T-helper 9 cell (primary cell): ENCODE results near the gene CDKN2A.
"Not testable (repeated sequence)": the region's sequence is repeated elsewhere in the genome, so short reads cannot be mapped to it uniquely, and the experiment has no call there.

Source experiments
- DNase-seq: peaks from one replicate; pipeline ENCODE4 v3.0.0-alpha.2; 2020

Gene CDKN2A

DNA sequence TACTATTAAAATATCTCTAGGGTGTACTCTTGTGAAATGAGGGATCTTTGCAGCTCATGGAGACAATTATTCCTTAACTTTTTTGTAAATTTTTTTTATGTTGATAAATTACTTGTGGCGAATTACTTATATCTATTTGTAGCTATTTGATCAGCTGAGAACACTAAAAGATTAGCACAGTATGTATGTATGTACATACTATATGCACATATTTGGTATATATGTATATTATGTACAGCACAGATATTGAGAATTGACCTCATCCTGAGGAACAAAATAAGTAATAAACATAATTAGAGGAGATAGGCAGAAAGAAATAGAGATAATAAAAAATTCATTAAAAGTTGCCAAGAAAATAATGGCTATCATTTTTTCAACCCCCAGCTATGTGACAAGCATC is 11.8 kb downstream of the CDKN2A start:
- no peak for DNase-seq

DNA sequence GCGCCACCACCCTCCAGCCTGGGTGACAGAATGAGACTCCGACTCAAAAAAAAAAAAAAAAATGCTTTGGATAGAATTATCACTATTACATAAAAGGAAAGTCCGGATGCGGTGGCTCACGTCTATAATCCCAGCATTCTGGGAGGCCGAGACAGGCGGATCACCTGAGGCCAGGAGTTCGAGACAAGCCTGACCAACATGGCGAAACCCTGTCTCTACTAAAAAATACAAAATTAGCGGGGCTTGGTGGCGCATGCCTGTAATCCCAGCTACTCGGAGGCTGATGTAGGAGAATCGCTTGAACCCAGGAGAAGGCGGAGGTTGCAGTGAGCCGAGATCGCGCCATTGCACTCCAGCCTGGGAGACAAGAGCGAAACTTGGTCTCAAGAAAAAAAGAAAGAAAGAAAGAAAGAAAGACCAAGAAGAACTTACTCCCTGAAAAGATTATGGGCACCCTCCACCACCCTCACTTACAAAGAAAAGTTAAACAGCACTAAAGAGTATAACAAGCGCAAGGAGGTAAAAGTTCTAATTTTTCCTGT is 17.8 kb downstream of the CDKN2A start:
- no peak for DNase-seq

DNA sequence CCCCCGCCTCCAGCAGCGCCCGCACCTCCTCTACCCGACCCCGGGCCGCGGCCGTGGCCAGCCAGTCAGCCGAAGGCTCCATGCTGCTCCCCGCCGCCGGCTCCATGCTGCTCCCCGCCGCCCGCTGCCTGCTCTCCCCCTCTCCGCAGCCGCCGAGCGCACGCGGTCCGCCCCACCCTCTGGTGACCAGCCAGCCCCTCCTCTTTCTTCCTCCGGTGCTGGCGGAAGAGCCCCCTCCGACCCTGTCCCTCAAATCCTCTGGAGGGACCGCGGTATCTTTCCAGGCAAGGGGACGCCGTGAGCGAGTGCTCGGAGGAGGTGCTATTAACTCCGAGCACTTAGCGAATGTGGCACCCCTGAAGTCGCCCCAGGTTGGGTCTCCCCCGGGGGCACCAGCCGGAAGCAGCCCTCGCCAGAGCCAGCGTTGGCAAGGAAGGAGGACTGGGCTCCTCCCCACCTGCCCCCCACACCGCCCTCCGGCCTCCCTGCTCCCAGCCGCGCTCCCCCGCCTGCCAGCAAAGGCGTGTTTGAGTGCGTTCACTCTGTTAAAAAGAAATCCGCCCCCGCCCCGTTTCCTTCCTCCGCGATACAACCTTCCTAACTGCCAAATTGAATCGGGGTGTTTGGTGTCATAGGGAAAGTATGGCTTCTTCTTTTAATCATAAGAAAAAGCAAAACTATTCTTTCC is 19.3 kb downstream of the CDKN2A start:
- peak; percentile 29 for DNase-seq

DNA sequence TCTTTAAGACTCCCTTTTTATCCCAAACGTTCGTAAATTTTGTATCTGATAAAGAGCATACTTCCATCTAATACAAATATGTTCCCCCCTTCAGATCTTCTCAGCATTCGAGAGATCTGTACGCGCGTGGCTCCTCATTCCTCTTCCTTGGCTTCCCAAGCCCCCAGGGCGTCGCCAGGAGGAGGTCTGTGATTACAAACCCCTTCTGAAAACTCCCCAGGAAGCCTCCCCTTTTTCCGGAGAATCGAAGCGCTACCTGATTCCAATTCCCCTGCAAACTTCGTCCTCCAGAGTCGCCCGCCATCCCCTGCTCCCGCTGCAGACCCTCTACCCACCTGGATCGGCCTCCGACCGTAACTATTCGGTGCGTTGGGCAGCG is 19.9 kb downstream of the CDKN2A start:
- no peak for DNase-seq

DNA sequence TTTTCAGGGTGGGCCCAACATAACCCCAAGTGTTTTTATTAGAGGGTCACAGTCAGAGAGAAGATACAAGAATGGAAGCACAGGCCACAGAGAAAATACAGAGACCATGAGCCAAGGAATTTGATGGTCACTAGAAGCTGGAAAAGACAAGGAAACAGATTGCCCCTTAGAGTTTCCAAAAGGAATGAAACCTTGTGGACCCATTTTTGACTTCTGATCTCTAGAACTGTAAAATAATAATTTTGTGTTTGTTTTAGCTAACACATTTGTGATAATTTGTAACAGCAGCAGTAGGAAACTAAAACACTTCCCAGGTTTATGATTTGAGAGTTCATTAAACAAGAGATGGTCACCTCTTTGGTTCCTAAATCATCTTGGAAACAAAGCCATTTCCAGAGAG is 21.8 kb downstream of the CDKN2A start:
- DNase-seq = no peak

DNA sequence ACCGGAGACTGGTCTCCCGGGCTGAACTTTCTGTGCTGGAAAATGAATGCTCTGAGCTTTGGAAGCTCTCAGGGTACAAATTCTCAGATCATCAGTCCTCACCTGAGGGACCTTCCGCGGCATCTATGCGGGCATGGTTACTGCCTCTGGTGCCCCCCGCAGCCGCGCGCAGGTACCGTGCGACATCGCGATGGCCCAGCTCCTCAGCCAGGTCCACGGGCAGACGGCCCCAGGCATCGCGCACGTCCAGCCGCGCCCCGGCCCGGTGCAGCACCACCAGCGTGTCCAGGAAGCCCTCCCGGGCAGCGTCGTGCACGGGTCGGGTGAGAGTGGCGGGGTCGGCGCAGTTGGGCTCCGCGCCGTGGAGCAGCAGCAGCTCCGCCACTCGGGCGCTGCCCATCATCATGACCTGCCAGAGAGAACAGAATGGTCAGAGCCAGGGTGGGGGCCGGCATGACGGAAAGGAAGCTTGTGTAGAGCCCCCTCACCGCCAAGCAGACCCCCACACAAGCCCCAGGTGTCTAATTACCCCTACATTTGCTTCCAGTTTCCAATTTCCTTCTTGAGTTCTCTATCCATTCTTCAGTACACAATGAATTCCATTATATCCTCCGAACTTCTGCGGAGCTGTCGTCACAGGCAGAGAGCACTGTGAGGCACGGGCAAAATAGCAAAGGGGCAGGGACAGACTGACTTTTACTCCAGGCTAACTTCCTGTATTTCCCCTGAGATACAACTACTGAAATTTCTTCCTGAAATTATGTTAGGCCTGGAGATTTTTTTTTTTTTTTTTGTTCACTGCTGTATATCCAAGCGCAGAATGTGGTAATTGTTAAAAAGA is 23.2 kb downstream of the CDKN2A start:
- DNase-seq = no peak

DNA sequence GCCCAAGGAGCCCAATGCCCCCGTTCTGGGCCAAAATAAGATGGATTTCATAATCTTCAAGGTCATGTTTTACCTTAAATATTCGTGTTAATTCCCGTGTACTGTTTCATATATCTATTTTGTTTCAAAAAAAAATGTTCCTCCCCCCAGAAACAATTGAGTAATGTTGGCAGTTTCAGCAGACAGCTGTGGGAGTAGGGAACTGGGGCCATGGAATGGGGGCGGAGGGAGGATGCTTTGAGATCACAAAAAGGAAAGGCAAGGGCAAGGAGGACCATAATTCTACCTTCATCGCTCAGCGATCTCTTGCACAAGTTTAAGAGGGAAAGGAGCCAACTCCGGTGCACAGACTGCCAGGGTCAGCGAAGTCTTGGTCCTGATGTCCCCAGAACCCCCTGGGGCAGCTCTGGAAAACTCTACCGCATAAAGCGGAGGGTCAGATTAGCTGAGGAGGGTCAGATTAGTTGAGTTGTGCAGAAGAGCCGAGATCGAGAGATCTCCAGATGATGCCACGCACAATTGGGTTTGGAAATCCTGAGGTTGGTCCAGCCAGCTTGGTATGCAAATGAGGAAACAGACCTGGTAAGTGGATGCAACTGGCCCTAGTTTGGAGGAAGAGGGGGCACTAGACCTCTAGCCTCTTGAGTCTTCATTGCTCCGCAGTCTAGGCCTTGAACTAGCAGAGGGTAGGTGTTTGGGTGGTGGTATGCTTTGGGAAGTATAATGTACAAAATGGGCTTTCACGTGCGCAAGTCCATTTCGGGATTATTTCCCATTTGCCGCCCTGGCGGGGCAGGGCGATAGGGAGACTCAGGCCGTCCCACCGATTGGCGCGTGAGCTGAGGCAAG is 24.0 kb downstream of the CDKN2A start:
- no peak for DNase-seq

DNA sequence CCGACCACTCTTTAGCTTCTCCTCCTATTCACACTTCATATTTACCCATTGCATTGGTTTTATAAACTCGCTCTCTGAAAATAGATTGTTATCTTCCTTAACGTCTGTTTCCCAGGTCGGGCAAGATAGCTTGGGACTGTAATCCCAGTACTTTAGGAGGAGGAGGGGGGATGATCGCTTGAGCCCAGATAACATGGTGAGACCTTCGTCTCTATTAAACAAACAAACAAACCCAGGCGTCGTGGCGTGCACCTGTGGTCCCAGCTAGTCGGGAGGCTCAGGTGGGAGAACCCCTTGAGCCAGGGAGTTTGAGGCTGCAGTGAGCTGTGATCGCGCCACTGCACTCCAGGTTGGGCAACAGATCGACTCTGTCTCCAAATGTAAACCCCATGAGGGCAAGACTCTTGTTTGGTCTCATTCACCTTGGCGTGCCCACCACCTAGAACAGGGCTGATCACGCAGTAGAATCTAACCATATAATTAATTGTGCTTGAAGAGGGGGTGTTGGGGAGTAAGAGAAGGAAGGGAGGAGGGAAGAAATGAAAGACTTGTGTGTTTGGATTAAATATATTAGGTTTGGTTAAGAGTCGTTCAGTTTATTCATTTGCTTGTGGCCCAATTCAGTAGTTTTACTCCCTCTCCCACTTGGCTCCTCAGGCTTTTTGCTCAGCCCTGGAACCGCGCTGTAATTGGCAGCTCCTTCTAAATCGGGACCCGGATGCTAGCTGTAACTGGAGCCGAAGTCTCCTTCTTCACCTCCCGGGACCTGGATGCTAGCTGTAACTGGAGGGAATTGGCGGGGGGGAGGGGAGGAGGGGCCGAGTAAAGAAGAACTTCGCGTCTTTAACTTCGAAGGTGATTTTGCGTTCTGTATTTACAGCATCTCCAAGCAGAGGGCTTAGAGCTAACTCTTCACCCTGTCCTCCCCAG is 24.9 kb downstream of the CDKN2A start:
- no peak for DNase-seq

DNA sequence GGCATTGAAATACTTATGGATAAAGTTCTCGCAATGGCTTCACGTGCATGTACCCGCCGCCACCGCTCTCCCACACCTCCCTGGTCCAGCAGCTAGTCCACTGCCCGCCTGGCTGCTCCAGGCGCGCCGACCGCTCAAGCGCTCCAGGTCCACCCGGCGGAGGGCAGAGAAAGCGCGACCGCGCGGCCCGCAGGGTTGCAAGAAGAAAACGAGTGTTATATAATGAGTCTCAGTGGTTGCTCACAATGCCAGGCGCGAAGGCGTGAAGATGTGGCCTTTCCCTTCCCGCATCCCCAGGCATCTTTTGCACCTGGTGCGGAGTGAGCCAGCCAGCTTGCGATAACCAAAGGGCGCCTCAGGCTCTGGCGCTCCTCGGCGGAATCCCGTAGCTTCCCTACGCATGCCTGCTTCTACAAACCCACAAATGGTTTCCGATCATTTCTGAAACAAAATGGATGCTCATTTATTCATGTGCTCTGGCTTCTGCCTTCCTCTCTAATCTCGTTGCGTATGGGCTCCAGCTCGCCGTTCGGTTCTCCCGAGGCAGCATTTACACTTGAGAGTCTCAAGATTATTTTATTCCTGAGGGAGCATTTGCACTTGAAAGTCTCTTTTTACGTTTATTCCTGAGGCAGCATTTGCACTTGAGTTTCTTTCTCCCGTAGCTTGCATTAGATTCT is 25.7 kb downstream of the CDKN2A start:
- no peak for DNase-seq

DNA sequence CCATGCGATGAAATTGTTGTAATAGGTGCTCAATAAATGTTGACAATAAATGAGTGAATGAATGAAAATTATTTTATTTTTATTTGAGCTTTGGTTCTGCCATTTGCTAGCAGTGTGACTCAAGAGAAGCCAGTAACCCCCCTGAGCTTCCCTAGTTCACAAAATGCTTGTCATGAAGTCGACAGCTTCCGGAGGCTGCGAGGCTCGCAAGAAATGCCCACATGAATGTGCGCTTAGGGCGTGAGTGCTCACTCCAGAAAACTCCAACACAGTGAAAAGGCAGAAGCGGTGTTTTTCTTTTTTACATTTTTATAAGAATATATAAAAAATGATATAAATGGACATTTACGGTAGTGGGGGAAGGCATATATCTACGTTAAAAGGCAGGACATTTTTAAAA is 26.5 kb downstream of the CDKN2A start:
- no peak for DNase-seq

DNA sequence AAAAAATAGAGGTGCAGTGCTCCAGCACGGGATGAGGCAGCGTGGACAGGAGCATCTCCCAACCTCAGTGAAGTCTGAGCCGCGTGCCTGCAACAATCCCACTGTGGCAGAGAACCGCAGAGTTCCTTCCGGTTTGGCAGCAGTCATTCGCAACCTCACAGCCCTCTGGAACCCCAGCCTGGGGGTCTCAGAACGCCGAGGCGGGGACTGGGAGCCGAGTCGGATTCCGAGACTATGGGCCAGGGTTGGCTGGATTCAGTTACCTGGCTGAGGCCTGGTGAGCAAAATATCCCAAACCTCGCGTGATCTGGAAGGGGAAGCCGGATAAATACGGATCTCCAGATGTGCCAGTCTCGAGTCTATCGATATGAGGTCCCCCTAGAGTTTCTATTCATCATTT is 27.0 kb downstream of the CDKN2A start:
- DNase-seq = no peak

DNA sequence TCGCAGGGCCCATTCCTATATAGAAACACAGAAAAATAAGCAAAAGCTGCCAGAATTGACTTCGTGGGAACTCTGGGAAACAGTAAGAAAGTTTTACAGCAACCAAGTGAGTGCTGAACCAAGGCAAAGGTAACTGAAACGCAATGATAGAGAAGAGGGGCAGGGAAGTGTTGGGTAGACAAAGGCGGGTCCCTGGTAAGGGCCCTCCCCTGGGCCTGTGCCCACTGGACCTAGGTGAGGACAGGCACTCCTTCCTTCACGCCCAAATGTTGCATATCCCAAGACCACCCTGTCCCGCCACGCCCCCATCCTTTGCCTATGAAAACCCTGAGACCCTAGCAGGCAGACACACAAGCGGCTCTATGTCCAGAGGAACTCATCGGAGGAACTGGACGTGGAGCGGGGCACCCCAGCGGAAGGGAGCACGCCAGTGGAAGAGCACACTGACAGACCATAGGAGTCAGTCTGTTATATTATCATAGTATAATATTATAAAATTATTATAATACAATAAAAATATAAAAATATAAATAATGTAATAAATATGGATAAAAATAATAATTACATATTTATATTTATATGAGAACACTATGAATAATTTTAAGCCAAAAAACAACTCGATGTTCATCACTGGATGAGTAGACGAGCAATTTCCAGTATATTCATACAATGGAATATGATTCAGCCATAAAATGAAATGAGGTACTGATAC is 27.9 kb downstream of the CDKN2A start:
- DNase-seq = no peak

DNA sequence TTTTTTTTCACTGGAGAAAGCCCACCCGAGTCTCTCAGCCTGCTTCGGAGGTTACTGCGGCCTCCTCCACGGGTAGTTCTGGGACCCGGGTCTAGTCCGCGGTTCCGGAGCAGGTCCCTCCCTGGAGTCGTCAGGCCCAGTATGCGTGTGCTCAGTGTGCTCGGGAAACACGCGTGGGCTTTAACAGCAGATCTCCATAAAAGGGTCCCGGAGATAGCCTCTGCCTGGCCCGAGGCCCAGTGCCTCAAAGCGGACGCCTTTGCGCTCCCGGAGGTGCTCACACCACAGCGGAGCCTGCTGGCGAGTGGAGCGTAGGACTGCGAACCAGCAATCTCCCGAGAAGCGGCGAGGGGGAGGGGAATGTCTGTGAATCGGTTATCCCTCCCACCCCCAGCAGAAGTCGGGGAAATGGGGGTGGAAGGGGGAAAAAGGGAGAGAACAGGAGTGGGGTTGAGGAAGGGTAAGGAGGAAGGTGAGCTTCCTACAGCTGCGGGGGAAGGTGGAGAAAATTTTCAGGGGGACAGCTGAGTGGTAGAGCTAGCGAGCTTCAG is 28.7 kb downstream of the CDKN2A start:
- no peak for DNase-seq

DNA sequence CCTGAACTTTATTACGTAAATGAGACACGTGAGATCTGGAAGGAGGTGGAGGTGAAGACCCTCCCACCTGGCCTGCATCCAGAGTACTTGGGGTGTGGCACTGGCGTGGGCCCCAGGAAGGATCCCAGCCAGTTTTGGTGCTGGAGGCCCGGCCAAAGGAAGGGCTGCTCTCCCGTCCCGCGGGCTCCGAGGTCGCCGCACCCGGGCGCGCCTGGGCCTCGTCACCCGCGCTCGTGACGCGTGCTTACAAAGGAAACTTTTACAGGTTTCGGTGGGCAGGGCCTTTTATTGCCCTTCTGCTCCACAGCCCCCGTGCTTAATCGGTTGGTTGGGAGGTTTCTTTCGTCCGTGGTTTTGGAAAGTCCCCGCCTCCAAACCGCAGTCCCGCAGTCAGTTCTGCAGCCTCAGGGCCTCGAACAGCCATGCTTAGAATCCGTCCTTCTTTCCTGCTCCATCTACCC is 29.2 kb downstream of the CDKN2A start:
- peak; percentile 59 for DNase-seq

DNA sequence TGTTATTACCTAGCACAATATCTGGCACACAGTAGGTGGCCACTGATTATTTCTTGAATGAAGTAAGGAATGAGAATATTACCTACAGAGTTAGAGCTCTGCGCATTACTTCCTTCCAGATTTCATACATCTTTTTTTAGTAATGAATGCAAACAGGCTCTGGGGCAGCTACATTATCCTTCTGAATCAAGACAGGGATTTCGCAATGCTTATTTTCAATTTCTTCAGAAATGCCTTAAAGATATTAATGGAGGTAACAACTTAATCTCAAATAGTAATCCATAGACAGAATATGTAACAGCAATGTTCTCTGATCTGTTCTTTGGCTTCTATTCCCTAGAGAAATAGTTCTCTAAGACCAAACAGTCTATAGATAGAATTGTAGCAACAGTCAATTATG is 32.6 kb downstream of the CDKN2A start:
- DNase-seq = no peak

DNA sequence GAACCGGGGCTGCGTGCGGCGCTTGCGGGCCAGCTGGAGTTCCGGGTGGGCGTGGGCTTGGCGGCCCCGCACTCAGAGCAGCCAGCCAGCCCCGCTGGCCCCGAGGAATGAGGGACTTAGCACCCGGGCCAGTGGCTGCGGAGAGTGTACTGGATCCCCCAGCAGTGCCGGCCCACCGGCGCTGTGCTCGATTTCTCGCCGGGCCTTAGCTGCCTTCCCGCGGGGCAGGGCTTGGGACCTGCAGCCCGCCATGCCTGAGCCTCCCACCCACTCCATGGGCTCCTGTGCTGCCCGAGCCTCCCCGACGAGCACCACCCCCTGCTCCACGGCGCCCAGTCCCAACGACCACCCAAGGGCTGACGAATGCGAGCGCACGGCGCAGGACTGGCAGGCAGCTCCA is 34.9 kb downstream of the CDKN2A start:
- not testable (repeated sequence) for DNase-seq

DNA sequence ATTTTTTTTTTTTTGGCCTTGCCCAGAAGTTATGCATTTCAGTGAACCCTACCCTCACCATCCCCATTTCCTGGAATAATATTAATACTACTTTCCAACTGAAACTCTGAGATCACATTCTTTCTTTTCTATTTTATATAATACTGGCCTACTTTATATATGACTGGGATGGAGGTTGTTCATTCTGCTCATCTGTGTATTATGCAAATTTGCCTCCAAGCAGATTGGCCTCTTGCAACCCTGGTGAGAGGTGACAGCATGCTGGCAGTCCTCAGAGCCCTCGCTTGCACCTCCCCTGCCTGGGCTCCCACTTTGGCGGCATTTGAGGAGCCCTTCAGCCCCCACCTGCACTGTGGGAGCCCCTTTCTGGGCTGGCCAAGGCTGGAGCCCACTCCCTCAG is 35.4 kb downstream of the CDKN2A start:
- DNase-seq = no peak

DNA sequence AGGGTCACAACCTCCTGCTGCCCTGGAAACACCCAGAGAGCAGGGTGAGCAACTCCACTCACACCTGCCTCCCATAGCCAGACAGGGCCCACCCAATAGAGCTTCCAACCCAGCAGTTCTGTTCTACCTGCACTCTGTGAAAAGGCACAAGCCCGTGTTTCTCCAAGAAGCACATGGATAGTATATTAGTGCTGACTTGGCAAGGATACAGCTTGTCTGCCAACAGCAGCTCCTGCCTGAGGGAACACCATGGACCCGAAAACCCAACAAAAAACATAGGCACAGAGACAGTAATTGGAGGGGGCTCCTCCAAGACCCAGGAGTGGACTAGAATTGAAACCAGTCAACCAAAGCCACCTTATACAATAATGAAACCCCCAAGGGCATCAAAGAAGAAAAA is 48.6 kb downstream of the CDKN2A start:
- no peak for DNase-seq

DNA sequence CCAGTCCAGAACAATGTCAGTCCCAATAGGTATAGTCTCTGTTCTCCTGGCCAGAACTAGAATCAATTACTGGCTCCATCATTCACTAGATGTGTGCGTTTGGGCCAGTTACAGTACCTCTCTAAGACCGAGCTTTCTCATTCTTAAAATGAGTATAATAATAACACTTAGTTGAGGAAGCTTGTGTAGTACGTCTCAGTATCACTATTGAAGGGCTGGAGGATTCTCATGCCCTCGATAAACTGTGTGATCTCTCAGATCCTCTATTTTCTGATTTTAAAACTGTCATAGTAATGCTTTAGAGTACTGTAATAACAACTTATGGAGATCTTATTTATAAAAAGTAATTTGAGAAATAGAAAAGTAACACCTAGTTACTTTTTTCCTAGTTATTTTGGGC is 50.7 kb downstream of the CDKN2A start:
- DNase-seq = no peak

DNA sequence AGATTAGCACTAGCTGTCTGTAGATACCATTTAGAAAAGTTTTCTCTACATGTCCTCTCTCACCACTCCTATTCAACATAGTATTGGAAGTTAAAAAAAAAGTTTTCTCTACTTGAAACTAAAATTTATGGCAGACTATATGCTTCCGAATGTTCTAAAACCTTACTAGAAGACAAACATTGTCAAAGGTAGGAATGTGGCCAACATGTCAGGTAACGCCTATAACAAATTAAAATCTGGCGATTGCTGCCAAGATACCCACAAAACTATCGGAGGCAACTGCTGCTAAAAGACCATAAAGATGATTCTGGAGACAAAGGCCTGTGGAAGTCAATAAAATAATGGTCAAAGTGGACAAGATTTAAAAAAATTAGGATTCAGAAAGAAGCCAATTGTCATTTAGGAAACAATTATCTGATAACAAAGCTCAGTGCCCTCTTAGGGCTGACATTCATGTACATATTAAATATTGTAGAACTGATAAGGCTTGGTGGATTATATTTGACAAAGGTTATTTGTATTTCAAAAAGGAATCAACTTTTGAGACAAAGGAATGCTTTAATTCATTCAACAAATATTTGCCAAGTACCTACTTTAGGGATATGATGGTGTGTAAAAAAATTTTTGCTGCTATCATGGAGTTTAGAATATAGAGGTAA is 52.7 kb downstream of the CDKN2A start:
- no peak for DNase-seq
